Cardiac fibroblast (primary cell): ENCODE data around the gene IQCK.
"Not testable (repeated sequence)": the region's sequence is repeated elsewhere in the genome, so short reads cannot be mapped to it uniquely, and the experiment has no call there.

Experiments
- DNase-seq, 2 donors: peaks; one replicate each; pipeline versions ENCODE4 v3.0.0 to v3.0.0-alpha.2; 2010; ENCODE audit warnings: low read depth in 2 of 2
- H3K4me3 ChIP-seq, 2 donors: replicated peaks in 1 of 2; 1 replicate in 1 of 2; 2 replicates in 1 of 2; pipeline ENCODE4 v1.5.1; 2011; ENCODE audit warnings: low read depth in 2 of 2, low read length in 2 of 2, mild to moderate bottlenecking in 2 of 2, moderate library complexity in 1 of 2
- TF ChIP-seq, protein P1 (sequence below): IDR thresholded peaks from one replicate; pipeline ENCODE4 v1.5.1; 2011; ENCODE audit warnings: low read depth, mild to moderate bottlenecking, low read length, inconsistent platforms

IQCK gene

DNA sequence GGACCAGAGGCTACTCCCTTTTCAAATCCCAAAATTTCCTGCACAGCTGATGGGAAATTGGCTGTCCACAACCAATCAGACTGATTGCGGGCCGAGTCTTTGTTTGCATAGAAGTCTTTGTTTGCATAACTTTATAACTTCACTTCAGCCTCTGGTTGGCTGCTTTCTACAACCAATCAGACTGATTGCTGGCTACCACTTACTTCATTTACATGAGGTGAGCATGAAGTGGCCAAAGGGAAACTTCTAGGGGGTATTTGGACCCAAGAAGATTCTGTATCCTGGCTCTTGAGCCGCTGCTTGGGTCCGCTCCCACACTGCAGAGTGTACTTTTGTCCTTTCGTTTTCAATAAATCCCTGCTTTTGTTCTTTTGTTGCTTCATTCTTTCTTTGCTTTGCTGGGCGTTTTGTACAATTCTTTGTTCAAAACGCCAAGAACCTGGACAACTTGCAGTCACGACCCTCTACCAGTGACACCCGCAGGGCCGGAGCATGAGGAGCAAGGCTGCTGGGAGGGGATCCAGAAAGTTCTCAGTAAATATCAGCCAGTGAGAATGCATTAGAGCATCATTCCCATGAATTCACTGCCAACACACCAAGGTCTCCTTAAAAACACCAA, 67.5 kb downstream of the IQCK start:
- TF ChIP-seq, protein P1, sequence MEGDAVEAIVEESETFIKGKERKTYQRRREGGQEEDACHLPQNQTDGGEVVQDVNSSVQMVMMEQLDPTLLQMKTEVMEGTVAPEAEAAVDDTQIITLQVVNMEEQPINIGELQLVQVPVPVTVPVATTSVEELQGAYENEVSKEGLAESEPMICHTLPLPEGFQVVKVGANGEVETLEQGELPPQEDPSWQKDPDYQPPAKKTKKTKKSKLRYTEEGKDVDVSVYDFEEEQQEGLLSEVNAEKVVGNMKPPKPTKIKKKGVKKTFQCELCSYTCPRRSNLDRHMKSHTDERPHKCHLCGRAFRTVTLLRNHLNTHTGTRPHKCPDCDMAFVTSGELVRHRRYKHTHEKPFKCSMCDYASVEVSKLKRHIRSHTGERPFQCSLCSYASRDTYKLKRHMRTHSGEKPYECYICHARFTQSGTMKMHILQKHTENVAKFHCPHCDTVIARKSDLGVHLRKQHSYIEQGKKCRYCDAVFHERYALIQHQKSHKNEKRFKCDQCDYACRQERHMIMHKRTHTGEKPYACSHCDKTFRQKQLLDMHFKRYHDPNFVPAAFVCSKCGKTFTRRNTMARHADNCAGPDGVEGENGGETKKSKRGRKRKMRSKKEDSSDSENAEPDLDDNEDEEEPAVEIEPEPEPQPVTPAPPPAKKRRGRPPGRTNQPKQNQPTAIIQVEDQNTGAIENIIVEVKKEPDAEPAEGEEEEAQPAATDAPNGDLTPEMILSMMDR: no peak
- no peak for DNase-seq
- no peak overlapping the region for H3K4me3 ChIP-seq

DNA sequence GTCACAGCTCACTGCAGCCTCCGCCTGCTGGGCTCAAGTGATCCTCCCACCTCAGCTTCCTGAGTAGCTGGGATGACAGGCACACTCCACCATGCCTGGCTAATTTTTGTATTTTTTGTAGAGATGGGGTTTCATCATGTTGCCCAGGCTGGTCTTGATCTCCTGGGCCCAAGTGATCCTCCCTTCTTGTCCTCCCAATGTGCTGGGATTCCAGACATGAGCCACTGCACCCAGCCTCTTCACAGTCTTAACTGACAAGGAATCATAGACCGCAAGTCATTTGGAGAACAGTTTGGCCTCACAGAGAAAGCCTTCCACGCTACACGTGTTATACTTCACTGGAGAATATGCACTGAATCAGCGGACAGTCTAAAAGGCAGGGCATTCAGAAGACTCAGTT, 83.3 kb downstream of the IQCK start:
- not testable (repeated sequence) for DNase-seq, H3K4me3 ChIP-seq

DNA sequence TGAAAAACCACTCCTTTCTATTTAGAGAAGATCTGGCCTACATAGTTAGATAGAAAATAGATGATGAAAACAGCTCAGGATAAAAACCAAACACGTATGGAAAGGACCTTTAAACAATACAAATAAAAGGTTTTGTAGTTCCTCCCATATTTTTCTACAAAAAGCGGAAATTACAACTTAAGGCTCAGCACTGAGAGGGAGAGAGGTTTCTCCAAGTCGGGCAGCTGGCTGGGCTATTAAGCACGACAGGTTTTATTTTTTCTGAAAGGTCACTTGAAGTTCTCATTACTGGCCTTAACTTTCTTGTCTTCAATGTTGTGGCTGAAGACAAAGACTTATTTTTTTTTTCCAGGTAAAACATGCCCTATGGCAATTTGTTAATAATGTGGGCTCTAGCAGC, 83.8 kb downstream of the IQCK start:
- H3K4me3 ChIP-seq, DNase-seq: not testable (repeated sequence)

- TF ChIP-seq, protein P1: no peak
- no peak overlapping the region for H3K4me3 ChIP-seq
- DNase-seq: no peak
Observed at GRCh38 chr16:19802612-19803011, 84.5 kb downstream of the IQCK start.

GRCh38 chr16:19804538-19805323, 86.7 kb downstream of the IQCK start:
- TF ChIP-seq, protein P1: no peak
- DNase-seq: peak; percentile 39 to 43
- no peak overlapping the region for H3K4me3 ChIP-seq

DNA sequence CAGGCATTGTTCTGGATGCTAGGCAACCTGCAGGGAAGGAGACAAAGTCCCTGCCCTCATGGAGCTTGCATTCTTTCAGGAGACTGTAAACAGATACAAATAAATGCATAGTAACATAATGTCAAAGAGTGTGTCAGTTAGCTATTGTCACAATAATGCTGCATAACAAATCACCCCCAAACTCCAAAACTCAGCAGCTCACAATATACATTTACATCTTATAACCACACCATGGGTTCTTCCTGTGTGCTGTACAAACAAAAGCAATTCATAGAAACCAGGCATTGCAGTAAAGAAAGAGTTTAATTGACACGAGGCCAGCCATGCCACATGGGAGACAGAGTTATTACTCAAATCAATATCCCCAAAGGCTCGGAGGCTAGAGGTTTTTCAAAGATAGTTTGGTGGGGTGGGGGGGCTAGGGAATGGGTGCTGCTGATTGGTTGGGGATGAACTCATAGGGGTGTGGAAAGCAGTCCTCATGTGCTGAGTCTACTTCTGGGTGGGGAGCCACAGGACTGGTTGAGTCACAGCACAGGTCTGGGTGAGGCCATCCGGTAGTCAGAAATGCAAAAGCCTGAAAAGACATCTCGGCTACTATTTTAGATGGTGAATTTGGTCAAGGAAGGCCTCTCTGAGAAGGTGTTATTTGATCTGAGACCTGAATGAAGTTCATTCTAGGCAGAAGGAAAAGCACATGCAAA, 87.5 kb downstream of the IQCK start:
- DNase-seq: no peak
- TF ChIP-seq, protein P1: no peak
- no peak overlapping the region for H3K4me3 ChIP-seq

- TF ChIP-seq, protein P1: no peak
- DNase-seq: peak in 1 of 2 donors; percentile 64
- no peak overlapping the region for H3K4me3 ChIP-seq
Observed at GRCh38 chr16:19808061-19808641, 90.1 kb downstream of the IQCK start.
